ENCODE measurements around the gene DENND11. TPM values are rescaled to one million over a fixed set of nuclear protein-coding genes. Genes with fewer than 3 reads are reported as not detected.

The DENND11 gene
- total and polyA plus RNA-seq, 9 of the 15 experiments (the other 6 are each of a cell fraction or from before 2014, with no cell fraction given), result 0.07 to 1.1 (median 0.36) TPM

DNA sequence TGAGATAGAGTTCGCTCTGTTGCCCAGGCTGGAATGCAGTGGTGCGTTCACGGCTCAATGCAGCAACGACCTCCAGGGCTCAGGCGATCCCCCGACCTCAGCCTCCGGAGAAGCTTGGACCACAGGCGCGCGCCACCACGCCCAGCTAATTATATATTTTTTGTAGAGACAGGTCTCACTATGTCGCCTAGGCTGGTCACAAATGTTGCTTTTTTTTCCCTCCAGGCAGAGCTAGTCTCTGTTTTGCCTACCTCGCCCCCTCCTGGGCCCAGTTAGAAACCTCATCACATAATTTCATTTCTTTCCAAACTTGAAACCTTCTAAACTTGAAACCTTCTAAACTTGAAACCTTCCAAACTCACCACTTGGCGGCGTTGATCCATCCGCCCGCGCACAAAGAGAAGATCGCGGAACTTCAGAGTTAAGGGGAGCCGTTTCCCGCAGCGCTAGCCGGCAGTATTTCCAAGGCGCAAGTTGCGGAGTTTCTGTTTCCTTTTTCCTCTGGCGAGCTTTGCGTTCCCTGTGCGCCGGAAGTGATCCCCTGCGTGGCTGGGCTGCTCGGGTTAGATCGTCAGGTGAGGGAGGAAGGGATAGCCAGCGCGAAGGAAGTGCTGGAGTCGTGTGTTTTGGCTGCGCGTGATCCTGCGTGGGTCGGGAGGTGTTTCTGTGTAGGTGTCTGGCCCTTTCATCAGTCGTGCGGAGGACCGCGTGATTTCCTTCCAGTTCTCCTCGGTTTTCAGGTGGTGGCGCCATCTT lies 36.0 kb upstream of the DENND11 start, which contains the start of gene SSBP1 (continued):
- TF ChIP-seq, protein P1, sequence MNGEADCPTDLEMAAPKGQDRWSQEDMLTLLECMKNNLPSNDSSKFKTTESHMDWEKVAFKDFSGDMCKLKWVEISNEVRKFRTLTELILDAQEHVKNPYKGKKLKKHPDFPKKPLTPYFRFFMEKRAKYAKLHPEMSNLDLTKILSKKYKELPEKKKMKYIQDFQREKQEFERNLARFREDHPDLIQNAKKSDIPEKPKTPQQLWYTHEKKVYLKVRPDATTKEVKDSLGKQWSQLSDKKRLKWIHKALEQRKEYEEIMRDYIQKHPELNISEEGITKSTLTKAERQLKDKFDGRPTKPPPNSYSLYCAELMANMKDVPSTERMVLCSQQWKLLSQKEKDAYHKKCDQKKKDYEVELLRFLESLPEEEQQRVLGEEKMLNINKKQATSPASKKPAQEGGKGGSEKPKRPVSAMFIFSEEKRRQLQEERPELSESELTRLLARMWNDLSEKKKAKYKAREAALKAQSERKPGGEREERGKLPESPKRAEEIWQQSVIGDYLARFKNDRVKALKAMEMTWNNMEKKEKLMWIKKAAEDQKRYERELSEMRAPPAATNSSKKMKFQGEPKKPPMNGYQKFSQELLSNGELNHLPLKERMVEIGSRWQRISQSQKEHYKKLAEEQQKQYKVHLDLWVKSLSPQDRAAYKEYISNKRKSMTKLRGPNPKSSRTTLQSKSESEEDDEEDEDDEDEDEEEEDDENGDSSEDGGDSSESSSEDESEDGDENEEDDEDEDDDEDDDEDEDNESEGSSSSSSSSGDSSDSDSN (IDR thresholded peaks at IDR 0.05; ENCODE audit: borderline replicate concordance in 1 of 2, low read depth in 2 of 2, low read length in 2 of 2), result peak; percentile 94 to 97
- TF ChIP-seq CTBP1 (IDR thresholded peaks at IDR 0.05; ENCODE audit: borderline replicate concordance) (peak; percentile 97), NFATC3 (IDR thresholded peaks at IDR 0.05) (peak; percentile 94), XRCC5 (IDR thresholded peaks at IDR 0.05; ENCODE audit: low read depth, low read length) (peak; percentile 100), GTF2E2 (tag; IDR thresholded peaks at IDR 0.05) (peak; percentile 98), SPI1 (IDR thresholded peaks at IDR 0.05; ENCODE audit: borderline replicate concordance, low read depth, low read length) (peak; percentile 75), HNRNPH1 (optimal IDR thresholded peaks at IDR 0.05; ENCODE audit: low read depth, low read length) (no peak), ZSCAN32 (CRISPR knock-in tag; IDR thresholded peaks at IDR 0.05) (peak; percentile 75; the same call in 1 of the 2 replicates), FOXK2 (conservative IDR thresholded peaks at IDR 0.05 in 1 of 2, IDR thresholded peaks at IDR 0.05 in 1 of 2; ENCODE audit: low read depth in 2 of 2) (peak; percentile 98 to 100), CREB1 (IDR thresholded peaks at IDR 0.05) (peak; percentile 96), CREB1 (CRISPR knock-in tag; IDR thresholded peaks at IDR 0.05) (peak; percentile 95), FOSL1 (tag; conservative IDR thresholded peaks at IDR 0.05) (peak; percentile 60), BRD4 (IDR thresholded peaks at IDR 0.05) (peak; percentile 96), ZNF57 (CRISPR knock-in tag; IDR thresholded peaks at IDR 0.05) (no peak), ZNF431 (CRISPR knock-in tag; IDR thresholded peaks at IDR 0.05) (no peak; the same call in 1 of the 2 replicates), SRSF3 (IDR thresholded peaks at IDR 0.05; ENCODE audit: insufficient read depth, low read length) (no peak), USF2 (CRISPR knock-in tag; IDR thresholded peaks at IDR 0.05) (no peak; the same call in 1 of the 2 replicates), BHLHE40 (IDR thresholded peaks at IDR 0.05; ENCODE audit: low read length) (no peak; the same call in none of the 2 replicates), C11orf30 (IDR thresholded peaks at IDR 0.05; ENCODE audit: low read depth) (peak; percentile 99), KAT8 (IDR thresholded peaks at IDR 0.05; ENCODE audit: low read depth) (peak; percentile 93), PHB2 (IDR thresholded peaks at IDR 0.05; ENCODE audit: low read depth) (no peak), ZNF316 (IDR thresholded peaks at IDR 0.05) (peak; percentile 68)
- TF ChIP-seq, protein P2, sequence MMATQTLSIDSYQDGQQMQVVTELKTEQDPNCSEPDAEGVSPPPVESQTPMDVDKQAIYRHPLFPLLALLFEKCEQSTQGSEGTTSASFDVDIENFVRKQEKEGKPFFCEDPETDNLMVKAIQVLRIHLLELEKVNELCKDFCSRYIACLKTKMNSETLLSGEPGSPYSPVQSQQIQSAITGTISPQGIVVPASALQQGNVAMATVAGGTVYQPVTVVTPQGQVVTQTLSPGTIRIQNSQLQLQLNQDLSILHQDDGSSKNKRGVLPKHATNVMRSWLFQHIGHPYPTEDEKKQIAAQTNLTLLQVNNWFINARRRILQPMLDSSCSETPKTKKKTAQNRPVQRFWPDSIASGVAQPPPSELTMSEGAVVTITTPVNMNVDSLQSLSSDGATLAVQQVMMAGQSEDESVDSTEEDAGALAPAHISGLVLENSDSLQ (IDR thresholded peaks at IDR 0.05), result peak; percentile 51; the same call in 1 of the 2 replicates
- TF ChIP-seq, protein P3, sequence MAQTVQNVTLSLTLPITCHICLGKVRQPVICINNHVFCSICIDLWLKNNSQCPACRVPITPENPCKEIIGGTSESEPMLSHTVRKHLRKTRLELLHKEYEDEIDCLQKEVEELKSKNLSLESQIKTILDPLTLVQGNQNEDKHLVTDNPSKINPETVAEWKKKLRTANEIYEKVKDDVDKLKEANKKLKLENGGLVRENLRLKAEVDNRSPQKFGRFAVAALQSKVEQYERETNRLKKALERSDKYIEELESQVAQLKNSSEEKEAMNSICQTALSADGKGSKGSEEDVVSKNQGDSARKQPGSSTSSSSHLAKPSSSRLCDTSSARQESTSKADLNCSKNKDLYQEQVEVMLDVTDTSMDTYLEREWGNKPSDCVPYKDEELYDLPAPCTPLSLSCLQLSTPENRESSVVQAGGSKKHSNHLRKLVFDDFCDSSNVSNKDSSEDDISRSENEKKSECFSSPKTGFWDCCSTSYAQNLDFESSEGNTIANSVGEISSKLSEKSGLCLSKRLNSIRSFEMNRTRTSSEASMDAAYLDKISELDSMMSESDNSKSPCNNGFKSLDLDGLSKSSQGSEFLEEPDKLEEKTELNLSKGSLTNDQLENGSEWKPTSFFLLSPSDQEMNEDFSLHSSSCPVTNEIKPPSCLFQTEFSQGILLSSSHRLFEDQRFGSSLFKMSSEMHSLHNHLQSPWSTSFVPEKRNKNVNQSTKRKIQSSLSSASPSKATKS (CRISPR knock-in tag; IDR thresholded peaks at IDR 0.05), result no peak
